ENCODE data around the gene C20orf141. TPM values are rescaled to one million over a fixed set of nuclear protein-coding genes. Genes with fewer than 3 reads are reported as not detected.

Gene C20orf141
- total and polyA plus RNA-seq, 4 donors = not detected

GRCh38 chr20:2801286-2801728, 13.5 kb upstream of the C20orf141 start:
- Histone ChIP-seq H3K9ac (ENCODE audit: low read depth in 1 of 2, low read length in 2 of 2) (no peak overlapping the region), H3K9me3 (ENCODE audit: control insufficient read depth in 4 of 4, low read length in 3 of 4) (peaks cover 3 to 9% (median 4%) of the 10 kb centered on the region in 4 donors), H3K27ac (ENCODE audit: low read depth in 1 of 2, low read length in 2 of 2) (no peak overlapping the region), H3K4me1 (ENCODE audit: control insufficient read depth in 4 of 4, insufficient read depth in 4 of 4, low read length in 3 of 4) (peaks cover 3 to 13% (median 7%) of the 10 kb centered on the region in 4 donors), H3K36me3 (ENCODE audit: control insufficient read depth in 4 of 4, insufficient read depth in 3 of 4, low read depth in 1 of 4, low read length in 3 of 4) (peaks cover 0 to 2% (median 0%) of the 10 kb centered on the region in 4 donors), H3K4me3 (ENCODE audit: low read depth in 1 of 3, low read length in 3 of 3) (no peak overlapping the region), H3K27me3 (ENCODE audit: control insufficient read depth in 4 of 4, insufficient read depth in 4 of 4, low read length in 3 of 4) (peaks cover 4 to 18% (median 10%) of the 10 kb centered on the region in 4 donors)
- DNase-seq (ENCODE audit: low spot score) = no peak
- WGBS = 8% methylated on average over 13 of the region's 13 CpGs
- TF ChIP-seq GABPA (IDR thresholded peaks at IDR 0.05 in 1 of 2, conservative IDR thresholded peaks at IDR 0.05 in 1 of 2) = no peak
- TF ChIP-seq CTCF (IDR thresholded peaks at IDR 0.05; ENCODE audit: low read depth, low read length, missing input control) = no peak
- TF ChIP-seq FOXA2 (IDR thresholded peaks at IDR 0.05) = no peak
- TF ChIP-seq MAX (IDR thresholded peaks at IDR 0.05) = no peak
- no peak for TF ChIP-seq YY1 (IDR thresholded peaks at IDR 0.05)

- TF ChIP-seq CTCF (IDR thresholded peaks at IDR 0.05; ENCODE audit: low read depth, low read length, missing input control) = no peak
- TF ChIP-seq RAD21 (IDR thresholded peaks at IDR 0.05) = no peak
- no peak for TF ChIP-seq GABPA (IDR thresholded peaks at IDR 0.05 in 1 of 2, conservative IDR thresholded peaks at IDR 0.05 in 1 of 2)
- DNase-seq (ENCODE audit: low spot score) = no peak
- Histone ChIP-seq H3K27me3 (ENCODE audit: control insufficient read depth in 4 of 4, insufficient read depth in 4 of 4, low read length in 3 of 4) (peaks cover 4 to 21% (median 11%) of the 10 kb centered on the region in 4 donors), H3K36me3 (ENCODE audit: control insufficient read depth in 4 of 4, insufficient read depth in 3 of 4, low read depth in 1 of 4, low read length in 3 of 4) (peaks cover 0 to 2% (median 0%) of the 10 kb centered on the region in 4 donors), H3K4me3 (ENCODE audit: low read depth in 1 of 3, low read length in 3 of 3) (no peak overlapping the region), H3K4me1 (ENCODE audit: control insufficient read depth in 4 of 4, insufficient read depth in 4 of 4, low read length in 3 of 4) (peaks cover 3 to 14% (median 8%) of the 10 kb centered on the region in 4 donors), H3K27ac (ENCODE audit: low read depth in 1 of 2, low read length in 2 of 2) (no peak overlapping the region), H3K9me3 (ENCODE audit: control insufficient read depth in 4 of 4, low read length in 3 of 4) (peaks cover 3 to 9% (median 4%) of the 10 kb centered on the region in 4 donors), H3K9ac (ENCODE audit: low read depth in 1 of 2, low read length in 2 of 2) (no peak overlapping the region)
- 51% methylated on average over 16 of the region's 16 CpGs for WGBS
Measured at GRCh38 chr20:2804041-2804828, 10.6 kb upstream of the C20orf141 start.

- peaks cover 3 to 9% (median 4%) of the 10 kb centered on the region in 4 donors for H3K9me3 ChIP-seq (ENCODE audit: control insufficient read depth in 4 of 4, low read length in 3 of 4)
- H3K9ac ChIP-seq (ENCODE audit: low read depth in 1 of 2, low read length in 2 of 2) = no peak overlapping the region
- H3K4me1 ChIP-seq (ENCODE audit: control insufficient read depth in 4 of 4, insufficient read depth in 4 of 4, low read length in 3 of 4) = peaks cover 0 to 9% (median 6%) of the 10 kb centered on the region in 4 donors
- no peak overlapping the region for H3K4me3 ChIP-seq (ENCODE audit: low read depth in 1 of 3, low read length in 3 of 3)
- H3K36me3 ChIP-seq (ENCODE audit: control insufficient read depth in 4 of 4, insufficient read depth in 3 of 4, low read depth in 1 of 4, low read length in 3 of 4) = peaks cover 0 to 2% (median 0%) of the 10 kb centered on the region in 4 donors
- no peak for TF ChIP-seq YY1 (IDR thresholded peaks at IDR 0.05)
- TF ChIP-seq HNF4G (IDR thresholded peaks at IDR 0.05) = no peak
- TF ChIP-seq RAD21 (IDR thresholded peaks at IDR 0.05) = no peak
- TF ChIP-seq SP1 (IDR thresholded peaks at IDR 0.05) = no peak
- no peak for TF ChIP-seq JUND (IDR thresholded peaks at IDR 0.05)
- TF ChIP-seq RXRA (IDR thresholded peaks at IDR 0.05) = no peak
- TF ChIP-seq GABPA (IDR thresholded peaks at IDR 0.05 in 1 of 2, conservative IDR thresholded peaks at IDR 0.05 in 1 of 2) = no peak
- no peak for TF ChIP-seq FOXA2 (IDR thresholded peaks at IDR 0.05)
- no peak for TF ChIP-seq TAF1 (conservative IDR thresholded peaks at IDR 0.05)
- TF ChIP-seq ATF3 (IDR thresholded peaks at IDR 0.05) = no peak
- TF ChIP-seq FOXA1 (IDR thresholded peaks at IDR 0.05) = no peak
- no peak for TF ChIP-seq NR2F2 (IDR thresholded peaks at IDR 0.05)
- no peak for DNase-seq (ENCODE audit: low spot score)
- 16% methylated on average over 49 of the region's 49 CpGs for WGBS
- peaks cover 4 to 21% (median 11%) of the 10 kb centered on the region in 4 donors for H3K27me3 ChIP-seq (ENCODE audit: control insufficient read depth in 4 of 4, insufficient read depth in 4 of 4, low read length in 3 of 4)
- no peak overlapping the region for H3K27ac ChIP-seq (ENCODE audit: low read depth in 1 of 2, low read length in 2 of 2)
Measured at GRCh38 chr20:2804852-2805688, 9.7 kb upstream of the C20orf141 start.
